Hepatocyte (in vitro differentiated cells): ENCODE measurements around the gene GLCCI1.

ENCODE experiments used
- EZH2 ChIP-seq: fragments of 200-600 bp; sonication (generic); IDR thresholded peaks from 2 replicates; pipeline ENCODE4 v1.6.1; 2016; ENCODE audit warnings: antibody characterized with exemption, mild to moderate bottlenecking, borderline replicate concordance
- TF ChIP-seq, protein P1 (sequence below): fragments of 200-600 bp; sonication (generic); IDR thresholded peaks from 2 replicates; pipeline ENCODE4 v1.5.1; 2016; ENCODE audit warnings: antibody characterized with exemption, mild to moderate bottlenecking; ENCODE audit not compliant: poor library complexity

DNA sequence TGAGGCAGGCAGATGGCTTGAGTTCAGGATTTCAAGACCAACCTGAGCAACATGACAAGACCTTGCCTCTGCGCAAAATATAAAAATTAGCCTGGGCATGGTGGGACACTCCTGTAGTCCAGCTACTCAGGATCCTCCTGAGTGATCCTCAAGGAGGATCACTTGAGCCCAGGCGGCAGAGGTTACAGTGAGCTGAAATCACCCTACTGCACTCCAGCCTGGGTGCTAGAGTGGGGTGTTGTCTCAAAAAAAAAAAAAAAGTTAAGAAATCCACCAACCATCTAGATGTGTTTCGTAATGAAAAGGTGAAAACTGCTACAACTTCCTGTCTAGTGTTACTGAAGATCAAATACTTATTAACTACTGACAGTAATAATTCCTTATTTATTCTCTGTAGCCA, 8.1 kb downstream of the GLCCI1 start:
- no peak for TF ChIP-seq EZH2
- TF ChIP-seq, protein P1, sequence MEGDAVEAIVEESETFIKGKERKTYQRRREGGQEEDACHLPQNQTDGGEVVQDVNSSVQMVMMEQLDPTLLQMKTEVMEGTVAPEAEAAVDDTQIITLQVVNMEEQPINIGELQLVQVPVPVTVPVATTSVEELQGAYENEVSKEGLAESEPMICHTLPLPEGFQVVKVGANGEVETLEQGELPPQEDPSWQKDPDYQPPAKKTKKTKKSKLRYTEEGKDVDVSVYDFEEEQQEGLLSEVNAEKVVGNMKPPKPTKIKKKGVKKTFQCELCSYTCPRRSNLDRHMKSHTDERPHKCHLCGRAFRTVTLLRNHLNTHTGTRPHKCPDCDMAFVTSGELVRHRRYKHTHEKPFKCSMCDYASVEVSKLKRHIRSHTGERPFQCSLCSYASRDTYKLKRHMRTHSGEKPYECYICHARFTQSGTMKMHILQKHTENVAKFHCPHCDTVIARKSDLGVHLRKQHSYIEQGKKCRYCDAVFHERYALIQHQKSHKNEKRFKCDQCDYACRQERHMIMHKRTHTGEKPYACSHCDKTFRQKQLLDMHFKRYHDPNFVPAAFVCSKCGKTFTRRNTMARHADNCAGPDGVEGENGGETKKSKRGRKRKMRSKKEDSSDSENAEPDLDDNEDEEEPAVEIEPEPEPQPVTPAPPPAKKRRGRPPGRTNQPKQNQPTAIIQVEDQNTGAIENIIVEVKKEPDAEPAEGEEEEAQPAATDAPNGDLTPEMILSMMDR = no peak
